NB4 (cell line): ENCODE measurements around the gene TAB2.
"Not testable (repeated sequence)": the region's sequence is repeated elsewhere in the genome, so short reads cannot be mapped to it uniquely, and the experiment has no call there.

Source experiments
- DNase-seq: peaks from one replicate; pipeline ENCODE4 v3.0.0; 2010; ENCODE audit warnings: low read depth
- H3K4me3 ChIP-seq: one replicate; pipeline ENCODE4 v1.5.1; 2011; ENCODE audit warnings: mild to moderate bottlenecking, low read depth, low read length, moderate library complexity
- CTCF ChIP-seq: IDR thresholded peaks from one replicate; pipeline ENCODE4 v1.5.1; 2012; ENCODE audit warnings: low read depth, low read length
- MAX ChIP-seq: IDR thresholded peaks from 2 replicates; pipeline ENCODE4 v1.6.1; 2011; ENCODE audit warnings: low read depth, low read length
- MYC ChIP-seq: IDR thresholded peaks from 2 replicates; pipeline ENCODE4 v1.6.1; 2011; ENCODE audit warnings: low read depth, low read length
- POLR2A ChIP-seq: IDR thresholded peaks from 2 replicates; pipeline ENCODE4 v1.6.1; 2011; ENCODE audit warnings: mild to moderate bottlenecking; ENCODE audit not compliant: insufficient read length; ENCODE audit errors: extremely low read depth

TAB2 gene

GRCh38 chr6:149455031-149455732, 137.7 kb downstream of the TAB2 start:
- no peak for TF ChIP-seq MAX
- no peak for TF ChIP-seq MYC
- TF ChIP-seq POLR2A: no peak
- no peak for TF ChIP-seq CTCF
- H3K4me3 ChIP-seq: no peak overlapping the region
- DNase-seq: no peak

GRCh38 chr6:149456311-149457021, 139.0 kb downstream of the TAB2 start:
- no peak for TF ChIP-seq CTCF
- no peak for TF ChIP-seq MYC
- TF ChIP-seq POLR2A: no peak
- no peak for TF ChIP-seq MAX
- no peak overlapping the region for H3K4me3 ChIP-seq
- DNase-seq: no peak

GRCh38 chr6:149457316-149457884, 139.9 kb downstream of the TAB2 start:
- TF ChIP-seq POLR2A: no peak
- H3K4me3 ChIP-seq: no peak overlapping the region
- no peak for DNase-seq

- TF ChIP-seq POLR2A (no peak), MAX (no peak), CTCF (no peak), MYC (no peak)
- no peak overlapping the region for H3K4me3 ChIP-seq
- no peak for DNase-seq
These were observed 140.7 kb downstream of the TAB2 start for GRCh38 chr6:149458196-149458595.

- H3K4me3 ChIP-seq: no peak overlapping the region
- TF ChIP-seq MYC (no peak), CTCF (no peak), MAX (no peak), POLR2A (no peak)
These were observed 141.3 kb downstream of the TAB2 start for GRCh38 chr6:149458806-149459205.

GRCh38 chr6:149459761-149460160, 142.2 kb downstream of the TAB2 start:
- H3K4me3 ChIP-seq: no peak overlapping the region
- no peak for TF ChIP-seq MAX
- TF ChIP-seq MYC: no peak
- TF ChIP-seq POLR2A: no peak
- TF ChIP-seq CTCF: no peak
- no peak for DNase-seq

More at GRCh38 chr6:149458806-149459205, 141.3 kb downstream of the TAB2 start:
- no peak for DNase-seq

- not testable (repeated sequence) for H3K4me3 ChIP-seq, DNase-seq
These were observed 142.7 kb downstream of the TAB2 start for GRCh38 chr6:149460249-149460648.
